Esophagus squamous epithelium (tissue), 5 donors: ENCODE data around the gene ST3GAL5. TPM values are rescaled to one million over a fixed set of nuclear protein-coding genes. Genes with fewer than 3 reads are reported as not detected.

Experiments used
- DNase-seq: peaks from one replicate; lab custom pipeline; 2025; lab: John Stamatoyannopoulos, UW
- H3K27ac ChIP-seq, 4 donors: fragments of 200-600 bp; sonication (generic); one replicate each; pipeline ENCODE4 v1.5.1; 2016 to 2019; ENCODE audit warnings: mild to moderate bottlenecking in 1 of 4
- H3K27me3 ChIP-seq, 4 donors: fragments of 200-600 bp; sonication (generic); 1 replicate in 3 of 4; 2 replicates in 1 of 4; pipeline versions ENCODE4 v1.5.1 to v1.6.0; 2017 to 2021; ENCODE audit warnings: antibody characterized with exemption in 1 of 4
- H3K36me3 ChIP-seq, 3 donors: fragments of 200-600 bp; sonication (generic); one replicate each; pipeline ENCODE4 v1.5.1; 2016 to 2019
- H3K4me1 ChIP-seq, 3 donors: fragments of 200-600 bp; sonication (generic); one replicate each; pipeline ENCODE4 v1.5.1; 2017 to 2019
- H3K4me3 ChIP-seq, 4 donors: fragments of 200-600 bp; sonication (generic); 1 replicate in 3 of 4; 2 replicates in 1 of 4; pipeline ENCODE4 v1.5.1; 2016 to 2019; ENCODE audit warnings: mild to moderate bottlenecking in 2 of 4, moderate library complexity in 1 of 4
- H3K9me3 ChIP-seq, 3 donors: fragments of 200-600 bp; sonication (generic); one replicate each; pipeline ENCODE4 v1.5.1; 2016 to 2019
- POLR2A ChIP-seq, 4 donors: fragments of 450-650 bp; IDR thresholded peaks; one replicate each; pipeline ENCODE4 v1.6.1; 2017; ENCODE audit warnings: antibody characterized with exemption in 4 of 4, mild to moderate bottlenecking in 4 of 4, moderate library complexity in 3 of 4
- WGBS, 2 donors: methylation state at CpG; one replicate each; pipeline ENCODE4 v1.1.5; 2018; 5-methylcytosine and 5-hydroxymethylcytosine counted together
- intact Hi-C: fragments of 100-400 bp; cut with DNase I; formaldehyde crosslinking; loops from one replicate; pipeline ENCODE4 v1.15.0; 2022
- total RNA-seq, 4 donors: library from RNA; depleted of rRNA; stranded (reverse); fragments of >200 nt; gene quantifications; one replicate each; pipeline ENCODE4 v1.1.0, GENCODE V29; 2016
- TF ChIP-seq, protein P1 (sequence below), 6 experiments: fragments of 450-650 bp in 4 of 6; fragments of 200-600 bp in 2 of 6; sonication (generic) in 2 of 6; IDR thresholded peaks; one replicate each; pipeline ENCODE4 v1.5.1; 2016 to 2019; ENCODE audit warnings: antibody characterized with exemption in 6 of 6, mild to moderate bottlenecking in 4 of 6, moderate library complexity in 4 of 6
- donor health status: DM: yes; HTN: yes; CAD: no.

ST3GAL5 gene
- total RNA-seq, 4 donors from 2014 or later: 1.3 to 13.5 (median 5.2) TPM

DNA sequence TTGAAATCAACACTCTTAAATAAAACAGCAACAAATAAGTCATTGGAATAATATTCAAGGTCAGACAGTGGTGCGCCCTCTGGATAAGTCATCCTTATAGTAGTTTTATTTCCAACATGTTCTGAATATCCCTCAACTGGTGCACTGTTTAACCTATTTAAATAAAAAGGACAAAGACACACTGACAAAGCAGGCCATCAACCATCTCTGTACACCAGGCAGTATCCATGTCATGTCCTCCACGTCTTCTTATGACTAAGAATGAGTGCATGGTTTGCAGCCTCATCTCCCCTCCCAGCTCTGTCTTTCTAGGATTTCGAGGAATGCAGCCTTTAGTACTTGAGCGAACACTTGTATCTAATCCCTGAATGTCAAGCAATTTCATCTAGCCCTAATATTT, 42.4 kb downstream of the ST3GAL5 start:
- no peak for TF ChIP-seq POLR2A (IDR thresholded peaks at IDR 0.05)
- TF ChIP-seq, protein P1, sequence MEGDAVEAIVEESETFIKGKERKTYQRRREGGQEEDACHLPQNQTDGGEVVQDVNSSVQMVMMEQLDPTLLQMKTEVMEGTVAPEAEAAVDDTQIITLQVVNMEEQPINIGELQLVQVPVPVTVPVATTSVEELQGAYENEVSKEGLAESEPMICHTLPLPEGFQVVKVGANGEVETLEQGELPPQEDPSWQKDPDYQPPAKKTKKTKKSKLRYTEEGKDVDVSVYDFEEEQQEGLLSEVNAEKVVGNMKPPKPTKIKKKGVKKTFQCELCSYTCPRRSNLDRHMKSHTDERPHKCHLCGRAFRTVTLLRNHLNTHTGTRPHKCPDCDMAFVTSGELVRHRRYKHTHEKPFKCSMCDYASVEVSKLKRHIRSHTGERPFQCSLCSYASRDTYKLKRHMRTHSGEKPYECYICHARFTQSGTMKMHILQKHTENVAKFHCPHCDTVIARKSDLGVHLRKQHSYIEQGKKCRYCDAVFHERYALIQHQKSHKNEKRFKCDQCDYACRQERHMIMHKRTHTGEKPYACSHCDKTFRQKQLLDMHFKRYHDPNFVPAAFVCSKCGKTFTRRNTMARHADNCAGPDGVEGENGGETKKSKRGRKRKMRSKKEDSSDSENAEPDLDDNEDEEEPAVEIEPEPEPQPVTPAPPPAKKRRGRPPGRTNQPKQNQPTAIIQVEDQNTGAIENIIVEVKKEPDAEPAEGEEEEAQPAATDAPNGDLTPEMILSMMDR (IDR thresholded peaks at IDR 0.05): no peak
- H3K27me3 ChIP-seq: no peaks in the 10 kb centered on the region
- 83 to 91% methylated on average over 4 of the region's 4 CpGs for whole genome bisulfite sequencing, 2 donors
- no peak for DNase-seq
- peaks cover 0 to 9% (median 0%) of the 10 kb centered on the region in 3 donors for H3K4me1 ChIP-seq
- H3K9me3 ChIP-seq: no peaks in the 10 kb centered on the region
- peaks cover 0 to 50% (median 0%) of the 10 kb centered on the region in 3 donors for H3K36me3 ChIP-seq
- H3K4me3 ChIP-seq: no peak overlapping the region
- intact Hi-C loops: no loop called here
- no peak overlapping the region for H3K27ac ChIP-seq

DNA sequence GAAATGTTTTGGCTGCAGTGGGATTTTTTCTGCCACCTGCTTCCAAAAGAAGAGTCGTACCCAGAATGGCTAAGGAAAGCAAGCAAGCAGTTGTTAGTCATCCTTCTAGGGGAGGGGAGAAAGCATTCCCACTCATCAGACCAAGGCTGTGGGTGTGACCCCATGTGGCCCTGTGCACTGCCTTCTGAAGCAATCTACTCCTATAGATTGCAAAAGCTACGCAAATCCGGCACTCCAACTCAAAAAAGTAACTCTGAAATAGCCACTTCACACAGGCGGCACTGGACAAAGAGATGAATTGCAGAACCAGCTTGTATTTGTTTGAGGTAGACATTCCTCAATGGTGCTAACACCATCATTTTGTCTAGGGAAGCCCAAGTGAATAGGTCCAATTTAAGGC, 44.3 kb downstream of the ST3GAL5 start:
- no peak for DNase-seq

DNA sequence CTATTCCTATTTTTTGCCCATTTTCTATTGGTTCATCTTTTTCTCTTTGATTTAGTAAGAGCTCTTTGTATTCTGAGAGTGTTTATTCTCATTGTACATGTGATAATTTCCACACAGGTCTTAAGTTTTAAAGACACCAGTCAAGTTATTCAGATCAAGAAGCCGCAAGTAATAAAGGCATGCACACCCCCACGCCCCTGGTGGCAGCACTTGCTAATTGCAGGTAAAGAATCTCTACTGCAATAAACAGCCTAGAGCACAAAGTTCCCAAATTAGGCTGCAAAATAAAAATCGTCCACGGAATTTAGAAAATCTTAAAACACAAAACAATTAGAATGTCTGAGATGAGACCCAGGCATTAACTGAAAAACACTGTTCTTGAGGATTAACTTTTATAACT, 45.2 kb downstream of the ST3GAL5 start:
- DNase-seq: no peak
- no peaks in the 10 kb centered on the region for H3K9me3 ChIP-seq
- no peak overlapping the region for H3K4me3 ChIP-seq
- no peaks in the 10 kb centered on the region for H3K27me3 ChIP-seq
- no peak for TF ChIP-seq POLR2A (IDR thresholded peaks at IDR 0.05)
- TF ChIP-seq, protein P1 (IDR thresholded peaks at IDR 0.05): peak in 4 of 6 experiments; percentile 19 to 62 (median 24)
- intact Hi-C loops: no loop called here
- H3K27ac ChIP-seq: no peak overlapping the region
- no peaks in the 10 kb centered on the region for H3K4me1 ChIP-seq
- peaks cover 0 to 57% (median 0%) of the 10 kb centered on the region in 3 donors for H3K36me3 ChIP-seq
- WGBS, 2 donors: 45 to 72% methylated on average over 4 of the region's 4 CpGs

More for the DNA sequence above, 44.3 kb downstream of the ST3GAL5 start:
- H3K36me3 ChIP-seq: peaks cover 0 to 54% (median 0%) of the 10 kb centered on the region in 3 donors
- no peaks in the 10 kb centered on the region for H3K9me3 ChIP-seq
- TF ChIP-seq, protein P1 (IDR thresholded peaks at IDR 0.05): no peak
- no peak for TF ChIP-seq POLR2A (IDR thresholded peaks at IDR 0.05)
- WGBS, 2 donors: 89 to 92% methylated on average over 4 of the region's 4 CpGs
- no peak overlapping the region for H3K27ac ChIP-seq
- intact Hi-C loops: no loop called here
- H3K4me3 ChIP-seq: no peak overlapping the region
- H3K4me1 ChIP-seq: no peaks in the 10 kb centered on the region
- H3K27me3 ChIP-seq: no peaks in the 10 kb centered on the region

DNA sequence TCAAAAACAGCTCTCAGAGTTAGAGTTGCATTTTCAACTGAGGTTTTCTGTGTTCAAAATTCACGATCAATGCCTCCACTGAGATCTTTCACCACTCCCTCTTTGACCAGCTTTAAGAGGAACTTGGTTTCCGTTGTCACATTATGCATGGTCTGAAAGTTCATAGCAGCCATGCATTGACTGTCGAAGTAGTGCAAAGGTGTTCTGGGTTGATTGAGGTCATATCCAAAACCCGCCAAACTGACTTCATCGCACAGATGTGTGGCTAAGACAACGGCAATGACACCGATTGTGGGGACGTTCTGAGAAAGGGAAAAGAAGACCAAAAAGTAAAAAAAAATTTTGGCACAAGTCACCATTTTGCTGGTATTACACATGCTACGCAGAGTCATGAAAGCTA, 48.7 kb downstream of the ST3GAL5 start:
- no peak overlapping the region for H3K4me3 ChIP-seq
- no peaks in the 10 kb centered on the region for H3K27me3 ChIP-seq
- no peak overlapping the region for H3K27ac ChIP-seq
- WGBS, 2 donors: 87 to 88% methylated on average over 9 of the region's 9 CpGs
- no peaks in the 10 kb centered on the region for H3K9me3 ChIP-seq
- no peak for TF ChIP-seq POLR2A (IDR thresholded peaks at IDR 0.05)
- TF ChIP-seq, protein P1 (IDR thresholded peaks at IDR 0.05): no peak
- peaks cover 0 to 34% (median 0%) of the 10 kb centered on the region in 3 donors for H3K36me3 ChIP-seq
- H3K4me1 ChIP-seq: no peaks in the 10 kb centered on the region
- DNase-seq: no peak
- intact Hi-C loops: no loop called here

DNA sequence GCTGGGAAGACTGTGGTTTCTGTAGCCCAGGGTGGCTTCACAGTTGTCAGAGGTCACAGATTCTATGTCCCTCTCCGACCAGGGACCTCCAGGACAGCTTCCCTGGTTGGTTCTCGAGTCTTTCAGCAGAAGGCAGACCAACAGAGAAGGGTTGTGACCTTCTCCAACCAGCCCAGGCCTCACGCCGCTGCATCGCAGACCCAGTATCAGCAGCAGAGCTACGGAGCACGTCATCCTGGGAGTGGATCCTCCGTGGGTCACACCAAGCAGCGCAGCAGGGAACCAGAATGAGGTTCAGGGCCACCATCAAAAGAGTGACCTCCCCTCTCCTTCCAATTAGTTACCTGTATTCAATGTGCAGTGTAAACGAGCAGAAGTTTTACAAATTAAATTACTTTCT, 49.3 kb downstream of the ST3GAL5 start:
- H3K27ac ChIP-seq: no peak overlapping the region
- H3K4me1 ChIP-seq: no peaks in the 10 kb centered on the region
- intact Hi-C loops: no loop called here
- no peaks in the 10 kb centered on the region for H3K9me3 ChIP-seq
- DNase-seq: no peak
- WGBS, 2 donors: 84 to 85% methylated on average over 10 of the region's 10 CpGs
- H3K27me3 ChIP-seq: no peaks in the 10 kb centered on the region
- peaks cover 0 to 28% (median 0%) of the 10 kb centered on the region in 3 donors for H3K36me3 ChIP-seq
- TF ChIP-seq, protein P1 (IDR thresholded peaks at IDR 0.05): no peak
- TF ChIP-seq POLR2A (IDR thresholded peaks at IDR 0.05): no peak
- no peak overlapping the region for H3K4me3 ChIP-seq
